Measurements from ENCODE around the gene DENND11. TPM values are rescaled to one million over a fixed set of nuclear protein-coding genes. Genes with fewer than 3 reads are reported as not detected.

Gene DENND11
- polyA plus RNA-seq, 2 of the 4 experiments (the other 2 are of a cell fraction) = 7.1 to 11.5 TPM

GRCh38 chr7:141695803-141696289, 6.1 kb downstream of the DENND11 start:
- ATAC-seq (peak; percentile 77 to 85), FAIRE-seq (no peak), DNase-seq (ENCODE audit: low read depth in 1 of 2, low spot score in 1 of 2) (peak in 1 of 2 experiments; percentile 71)
- WGBS (ENCODE audit: missing lambda C conversion rate) = 0% methylated on average over 4 of the region's 6 CpGs
- ChIA-PET CTCF (interaction anchor here (1.2 to 2.3 kb wide), 3 partner anchors 42 to 46 kb away, joined by 5 to 16 read pairs (median 6); partner anchors contain the start of gene SSBP1), POLR2A (interaction anchor here (2.1 kb wide), 1 partner anchor 42 kb away, joined by 11 read pairs; the partner anchor contains the start of gene SSBP1)
- H3K4me1 ChIP-seq = peaks cover 62% of the 10 kb centered on the region
- H3K4me2 ChIP-seq = peak overlapping the region; percentile 62
- H3K27ac ChIP-seq = peak overlapping the region; percentile 58 to 71
- no peak overlapping the region for H3K4me3 ChIP-seq
- no peaks in the 10 kb centered on the region for H3K9me3 ChIP-seq
- TF ChIP-seq HOXA7 (CRISPR knock-in tag; IDR thresholded peaks at IDR 0.05) (no peak), HDAC2 (IDR thresholded peaks at IDR 0.05) (no peak), BHLHE40 (IDR thresholded peaks at IDR 0.05; ENCODE audit: low read depth, low read length) (no peak), RFX5 (IDR thresholded peaks at IDR 0.05) (no peak), BCL3 (IDR thresholded peaks at IDR 0.05) (no peak), NR3C1 (IDR thresholded peaks at IDR 0.05) (no peak), MYC (IDR thresholded peaks at IDR 0.05; ENCODE audit: borderline replicate concordance, low read length) (no peak), FOXS1 (CRISPR knock-in tag; IDR thresholded peaks at IDR 0.05) (no peak), CHD2 (IDR thresholded peaks at IDR 0.05; ENCODE audit: low read length, partially characterized antibody) (no peak), POLR2A (IDR thresholded peaks at IDR 0.05; ENCODE audit: low read length) (no peak), JUNB (IDR thresholded peaks at IDR 0.05) (no peak), RCOR1 (IDR thresholded peaks at IDR 0.05; ENCODE audit: low read depth, low read length) (no peak), SMC3 (IDR thresholded peaks at IDR 0.05) (no peak), JUN (IDR thresholded peaks at IDR 0.05) (0 out of 5 replicates have a peak, but pooled peaks of 1 of the 2 experiments have one; percentile 39), POLR2AphosphoS2 (conservative IDR thresholded peaks at IDR 0.05; ENCODE audit: low read length) (no peak), RNF2 (IDR thresholded peaks at IDR 0.05; ENCODE audit: borderline replicate concordance, low read depth) (no peak), MAX (IDR thresholded peaks at IDR 0.05) (peak; percentile 73), CBX8 (IDR thresholded peaks at IDR 0.05) (no peak), HMGXB4 (CRISPR knock-in tag; IDR thresholded peaks at IDR 0.05; ENCODE audit: borderline replicate concordance) (no peak), EP300 (IDR thresholded peaks at IDR 0.05) (peak; percentile 15 to 46; a peak in 1 of 5 replicates), PBX3 (IDR thresholded peaks at IDR 0.05) (peak; percentile 72; the same call in 1 of the 2 replicates), CEBPB (IDR thresholded peaks at IDR 0.05) (peak; percentile 63 to 92; a peak in 3 of 4 replicates), FOSL2 (IDR thresholded peaks at IDR 0.05) (no peak), FOSL2 (CRISPR knock-in tag; IDR thresholded peaks at IDR 0.05) (peak; percentile 49; the same call in 1 of the 2 replicates), CBX2 (IDR thresholded peaks at IDR 0.05; ENCODE audit: borderline replicate concordance, low read depth) (no peak), SREBF2 (IDR thresholded peaks at IDR 0.05) (no peak), REST (IDR thresholded peaks at IDR 0.05) (no peak), CTCF (IDR thresholded peaks at IDR 0.05) (no peak), HOXB5 (CRISPR knock-in tag; IDR thresholded peaks at IDR 0.05) (no peak), ATOH8 (CRISPR knock-in tag; IDR thresholded peaks at IDR 0.05; ENCODE audit: low read depth) (no peak), USF2 (IDR thresholded peaks at IDR 0.05) (no peak)

Data from A549 (cell line).